Esophagus squamous epithelium (tissue), 4 donors: Measurements from ENCODE around the gene RAB4B.

Experiments used
- POLR2A ChIP-seq, 4 donors: fragments of 450-650 bp; IDR thresholded peaks; one replicate each; pipeline ENCODE4 v1.6.1; 2017; ENCODE audit warnings: antibody characterized with exemption in 4 of 4, mild to moderate bottlenecking in 4 of 4, moderate library complexity in 3 of 4
- TF ChIP-seq, protein P1 (sequence below), 6 experiments: fragments of 450-650 bp in 4 of 6; fragments of 200-600 bp in 2 of 6; sonication (generic) in 2 of 6; IDR thresholded peaks; one replicate each; pipeline ENCODE4 v1.5.1; 2016 to 2019; ENCODE audit warnings: antibody characterized with exemption in 6 of 6, mild to moderate bottlenecking in 4 of 6, moderate library complexity in 4 of 6

DNA sequence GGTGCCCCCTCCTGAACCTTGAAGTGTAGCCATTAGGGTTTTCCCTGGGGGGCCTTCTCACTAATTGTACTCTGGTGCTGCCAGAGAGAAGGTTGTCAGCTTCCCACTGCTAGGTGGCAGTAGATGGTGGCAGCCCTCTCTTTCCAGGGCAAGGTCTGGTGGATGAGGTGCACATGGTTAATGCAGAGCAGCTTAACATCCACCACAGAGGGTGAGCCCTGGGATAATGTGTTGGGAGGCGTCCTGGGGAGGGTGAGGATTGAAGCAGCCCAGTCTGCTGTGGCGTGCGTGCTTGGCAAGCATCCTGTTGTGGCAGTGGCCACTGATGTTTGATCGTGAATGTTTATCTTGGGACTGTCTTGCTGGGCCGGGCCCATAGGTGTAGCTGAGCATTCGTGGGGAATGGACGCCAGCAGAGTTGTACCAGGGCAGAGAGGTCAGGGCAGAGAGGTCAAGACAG, 26.8 kb downstream of the RAB4B start:
- TF ChIP-seq POLR2A (IDR thresholded peaks at IDR 0.05), result no peak
- TF ChIP-seq, protein P1, sequence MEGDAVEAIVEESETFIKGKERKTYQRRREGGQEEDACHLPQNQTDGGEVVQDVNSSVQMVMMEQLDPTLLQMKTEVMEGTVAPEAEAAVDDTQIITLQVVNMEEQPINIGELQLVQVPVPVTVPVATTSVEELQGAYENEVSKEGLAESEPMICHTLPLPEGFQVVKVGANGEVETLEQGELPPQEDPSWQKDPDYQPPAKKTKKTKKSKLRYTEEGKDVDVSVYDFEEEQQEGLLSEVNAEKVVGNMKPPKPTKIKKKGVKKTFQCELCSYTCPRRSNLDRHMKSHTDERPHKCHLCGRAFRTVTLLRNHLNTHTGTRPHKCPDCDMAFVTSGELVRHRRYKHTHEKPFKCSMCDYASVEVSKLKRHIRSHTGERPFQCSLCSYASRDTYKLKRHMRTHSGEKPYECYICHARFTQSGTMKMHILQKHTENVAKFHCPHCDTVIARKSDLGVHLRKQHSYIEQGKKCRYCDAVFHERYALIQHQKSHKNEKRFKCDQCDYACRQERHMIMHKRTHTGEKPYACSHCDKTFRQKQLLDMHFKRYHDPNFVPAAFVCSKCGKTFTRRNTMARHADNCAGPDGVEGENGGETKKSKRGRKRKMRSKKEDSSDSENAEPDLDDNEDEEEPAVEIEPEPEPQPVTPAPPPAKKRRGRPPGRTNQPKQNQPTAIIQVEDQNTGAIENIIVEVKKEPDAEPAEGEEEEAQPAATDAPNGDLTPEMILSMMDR (IDR thresholded peaks at IDR 0.05), result no peak
